ENCODE measurements around the gene TEAD1.

- TF ChIP-seq CTCF (IDR thresholded peaks at IDR 0.05) (no peak), POLR2AphosphoS5 (IDR thresholded peaks at IDR 0.05) (no peak)
These were observed 290.4 kb downstream of the TEAD1 start for GRCh38 chr11:12964650-12965049.

Data from gastroesophageal sphincter (tissue), 3 donors.